Activated naive CD4-positive, alpha-beta T cell treated with anti-CD3 and anti-CD28 coated beads for 36 hours (primary cell): ENCODE results near the gene TSC22D3. TPM values are rescaled to one million over a fixed set of nuclear protein-coding genes. Genes with fewer than 3 reads are reported as not detected.
"Not testable (repeated sequence)": the region's sequence is repeated elsewhere in the genome, so short reads cannot be mapped to it uniquely, and the experiment has no call there.

Experiments
- CTCF ChIA-PET: fragments of 350-600 bp; sonication (Branson Sonifier 250); formaldehyde crosslinking; loops from one replicate; lab custom pipeline; 2021; ENCODE audit warnings: antibody characterized with exemption; lab: Charles Lee
- DNase-seq: peaks from one replicate; pipeline ENCODE4 v3.0.0-alpha.2; 2020
- H3K27ac Mint-ChIP-seq: one replicate; pipeline ENCODE4 v1.8.0; 2021; ENCODE audit warnings: mild to moderate bottlenecking, mixed read lengths
- H3K27me3 Mint-ChIP-seq: one replicate; pipeline ENCODE4 v1.8.0; 2021; ENCODE audit warnings: low read depth, mixed read lengths
- H3K36me3 Mint-ChIP-seq: one replicate; pipeline ENCODE4 v1.8.0; 2021; ENCODE audit warnings: low read depth, mixed read lengths
- H3K4me1 Mint-ChIP-seq: one replicate; pipeline ENCODE4 v1.8.0; 2021; ENCODE audit warnings: low read depth, mixed read lengths
- H3K4me3 Mint-ChIP-seq: one replicate; pipeline ENCODE4 v1.8.0; 2021; ENCODE audit warnings: mild to moderate bottlenecking, moderate library complexity, mixed read lengths
- H3K9me3 Mint-ChIP-seq: one replicate; pipeline ENCODE4 v1.8.0; 2021; ENCODE audit warnings: mixed read lengths
- intact Hi-C: fragments of 100-400 bp; cut with micrococcal nuclease; formaldehyde crosslinking; loops from one replicate; pipeline ENCODE4 v1.15.1; 2023
- total RNA-seq, 2 experiments: library from RNA; stranded (reverse); gene quantifications; one replicate each; pipeline ENCODE4 v1.2.3, GENCODE V29; 2021

Gene TSC22D3
- total RNA-seq = 10 to 100 TPM; 28.0 to 29.2 TPM

- Mint-ChIP-seq H3K4me1 (peaks cover 4% of the 10 kb centered on the region), H3K4me3 (peak within 1 kb of the TSS; percentile 85), H3K27ac (peak within 1 kb of the TSS; percentile 68), H3K9me3 (no peaks in the 10 kb centered on the region), H3K27me3 (no peaks in the 10 kb centered on the region), H3K36me3 (no peaks in the 10 kb centered on the region)
- DNase-seq = peak; percentile 78
- CTCF ChIA-PET = interaction anchor here (0.6 to 5.8 kb wide), 12 partner anchors 8 to 296 kb away, joined by 3 to 124 read pairs (median 4); no protein-coding TSS in a partner anchor
- intact Hi-C loops = loop anchor here (1.0 to 10.0 kb wide), 8 partner anchors 34 to 879 kb away; no protein-coding TSS in a partner anchor
Measured at GRCh38 chrX:107775734-107776511, at the start of gene TSC22D3. Gene TSC22D3 (minus strand): TSS chrX:107775787. CDS start chrX:107775419, 368 bp downstream.

GRCh38 chrX:107823456-107823855 lies 47.9 kb upstream of the TSC22D3 start:
- Mint-ChIP-seq H3K4me3 (no peak overlapping the region), H3K27me3 (no peaks in the 10 kb centered on the region), H3K27ac (no peak overlapping the region), H3K9me3 (peaks cover 2% of the 10 kb centered on the region), H3K36me3 (no peaks in the 10 kb centered on the region), H3K4me1 (peaks cover 37% of the 10 kb centered on the region)
- DNase-seq = no peak
- CTCF ChIA-PET = no interaction called here
- intact Hi-C loops = loop anchor here (10.0 kb wide), 1 partner anchor 1339 kb away; no protein-coding TSS in a partner anchor

GRCh38 chrX:107823042-107823441 lies 47.5 kb upstream of the TSC22D3 start:
- Mint-ChIP-seq H3K4me1 (peaks cover 36% of the 10 kb centered on the region), H3K9me3 (peaks cover 2% of the 10 kb centered on the region), H3K36me3 (no peaks in the 10 kb centered on the region), H3K27me3 (no peaks in the 10 kb centered on the region), H3K4me3 (no peak overlapping the region), H3K27ac (no peak overlapping the region)
- no peak for DNase-seq
- CTCF ChIA-PET = interaction anchor here (0.7 kb wide), 1 partner anchor 588 kb away, joined by 3 read pairs; no protein-coding TSS in a partner anchor
- intact Hi-C loops = loop anchor here (10.0 kb wide), 1 partner anchor 1338 kb away; no protein-coding TSS in a partner anchor

GRCh38 chrX:107818900-107819521 lies 43.4 kb upstream of the TSC22D3 start:
- CTCF ChIA-PET = no interaction called here
- no peaks in the 10 kb centered on the region for H3K36me3 Mint-ChIP-seq
- peaks cover 2% of the 10 kb centered on the region for H3K9me3 Mint-ChIP-seq
- peaks cover 10% of the 10 kb centered on the region for H3K4me1 Mint-ChIP-seq
- no peak overlapping the region for H3K4me3 Mint-ChIP-seq
- intact Hi-C loops = no loop called here
- no peak overlapping the region for H3K27ac Mint-ChIP-seq
- H3K27me3 Mint-ChIP-seq = no peaks in the 10 kb centered on the region
- DNase-seq = peak; percentile 12

GRCh38 chrX:107810053-107810452 lies 34.5 kb upstream of the TSC22D3 start:
- H3K4me1 Mint-ChIP-seq, H3K27me3 Mint-ChIP-seq, DNase-seq, H3K27ac Mint-ChIP-seq, H3K4me3 Mint-ChIP-seq, H3K36me3 Mint-ChIP-seq, H3K9me3 Mint-ChIP-seq, CTCF ChIA-PET, intact Hi-C loops: not testable (repeated sequence)

- Mint-ChIP-seq H3K9me3 (no peaks in the 10 kb centered on the region), H3K36me3 (no peaks in the 10 kb centered on the region), H3K4me1 (no peaks in the 10 kb centered on the region), H3K27ac (no peak overlapping the region), H3K27me3 (peaks cover 5% of the 10 kb centered on the region), H3K4me3 (no peak overlapping the region)
- intact Hi-C loops = no loop called here
- CTCF ChIA-PET = no interaction called here
- no peak for DNase-seq
Measured at GRCh38 chrX:107805179-107805578, 29.6 kb upstream of the TSC22D3 start.

- Mint-ChIP-seq H3K27ac (no peak overlapping the region), H3K27me3 (peaks cover 5% of the 10 kb centered on the region), H3K36me3 (no peaks in the 10 kb centered on the region), H3K4me1 (no peaks in the 10 kb centered on the region), H3K4me3 (no peak overlapping the region), H3K9me3 (no peaks in the 10 kb centered on the region)
- intact Hi-C loops = no loop called here
- CTCF ChIA-PET = no interaction called here
- no peak for DNase-seq
Measured at GRCh38 chrX:107804427-107804826, 28.8 kb upstream of the TSC22D3 start.

- H3K9me3 Mint-ChIP-seq = no peaks in the 10 kb centered on the region
- no peaks in the 10 kb centered on the region for H3K27me3 Mint-ChIP-seq
- no peak overlapping the region for H3K27ac Mint-ChIP-seq
- H3K36me3 Mint-ChIP-seq = no peaks in the 10 kb centered on the region
- CTCF ChIA-PET = interaction anchor here (0.5 kb wide), 1 partner anchor 47 kb away, joined by 4 read pairs; no protein-coding TSS in a partner anchor
- intact Hi-C loops = no loop called here
- no peaks in the 10 kb centered on the region for H3K4me1 Mint-ChIP-seq
- DNase-seq = no peak
- no peak overlapping the region for H3K4me3 Mint-ChIP-seq
Measured at GRCh38 chrX:107787827-107788226, 12.2 kb upstream of the TSC22D3 start.

- intact Hi-C loops = no loop called here
Measured at GRCh38 chrX:107780525-107780924, 4.9 kb upstream of the TSC22D3 start.

GRCh38 chrX:107777536-107777832 lies 1.9 kb upstream of the TSC22D3 start, which contains the start of gene NCBP2L:
Gene NCBP2L (plus strand): TSS chrX:107777733. CDS start chrX:107794221, 16,488 bp downstream.
- intact Hi-C loops = loop anchor here (1.0 to 10.0 kb wide), 13 partner anchors 49 to 880 kb away; partner anchors contain the start of gene PRPS1
- Mint-ChIP-seq H3K9me3 (no peaks in the 10 kb centered on the region), H3K36me3 (no peaks in the 10 kb centered on the region), H3K27ac (peak within 1 kb of the TSS; percentile 68), H3K4me3 (peak within 1 kb of the TSS; percentile 85), H3K27me3 (no peaks in the 10 kb centered on the region), H3K4me1 (peaks cover 4% of the 10 kb centered on the region)
- DNase-seq = no peak
- CTCF ChIA-PET = interaction anchor here (0.8 to 5.8 kb wide), 15 partner anchors 12 to 285 kb away, joined by 3 to 124 read pairs (median 6); no protein-coding TSS in a partner anchor

More at GRCh38 chrX:107780525-107780924, 4.9 kb upstream of the TSC22D3 start:
- no peak for DNase-seq
- H3K9me3 Mint-ChIP-seq = no peaks in the 10 kb centered on the region
- H3K4me1 Mint-ChIP-seq = peaks cover 2% of the 10 kb centered on the region
- no peaks in the 10 kb centered on the region for H3K27me3 Mint-ChIP-seq
- CTCF ChIA-PET = interaction anchor here (0.6 to 2.2 kb wide), 4 partner anchors 121 to 656 kb away, joined by 3 to 7 read pairs (median 5); no protein-coding TSS in a partner anchor
- H3K27ac Mint-ChIP-seq = no peak overlapping the region
- no peaks in the 10 kb centered on the region for H3K36me3 Mint-ChIP-seq
- no peak overlapping the region for H3K4me3 Mint-ChIP-seq

- CTCF ChIA-PET = interaction anchor here (0.6 to 5.8 kb wide), 18 partner anchors 11 to 296 kb away, joined by 3 to 124 read pairs (median 5); no protein-coding TSS in a partner anchor
- H3K4me1 Mint-ChIP-seq = peaks cover 4% of the 10 kb centered on the region
- H3K4me3 Mint-ChIP-seq = peak overlapping the region; percentile 85
- no peaks in the 10 kb centered on the region for H3K36me3 Mint-ChIP-seq
- DNase-seq = peak; percentile 85
- intact Hi-C loops = loop anchor here (1.0 to 10.0 kb wide), 15 partner anchors 35 to 880 kb away; partner anchors contain the start of gene PRPS1
- no peaks in the 10 kb centered on the region for H3K9me3 Mint-ChIP-seq
- H3K27me3 Mint-ChIP-seq = no peaks in the 10 kb centered on the region
- peak overlapping the region; percentile 68 for H3K27ac Mint-ChIP-seq
Measured at GRCh38 chrX:107776649-107777535, 1.3 kb upstream of the TSC22D3 start.
